Testis (tissue), 2 donors: Measurements from ENCODE around the gene ARFIP2.

Experiments used
- CTCF ChIP-seq, 3 experiments: fragments of 450-650 bp in 2 of 3; fragments of 200-600 bp in 1 of 3; sonication (generic) in 1 of 3; IDR thresholded peaks; one replicate each; pipeline ENCODE4 v1.5.1; 2016 to 2019; ENCODE audit warnings: antibody characterized with exemption in 3 of 3, mild to moderate bottlenecking in 2 of 3, moderate library complexity in 1 of 3
- POLR2A ChIP-seq: fragments of 450-650 bp; IDR thresholded peaks from one replicate; pipeline ENCODE4 v1.6.1; 2017; ENCODE audit warnings: antibody characterized with exemption, mild to moderate bottlenecking, moderate library complexity

GRCh38 chr11:6456361-6457073 is 24.6 kb downstream of the ARFIP2 start:
- TF ChIP-seq CTCF (IDR thresholded peaks at IDR 0.05) (no peak), POLR2A (no peak)
